H1 (cell line): ENCODE measurements around the gene XPO6. TPM values are rescaled to one million over a fixed set of nuclear protein-coding genes. Genes with fewer than 3 reads are reported as not detected.

ENCODE experiments used
- CTCF ChIA-PET: fragments of 300-600 bp; sonication (Branson Sonifier 250); formaldehyde crosslinking; loops from one replicate; lab custom pipeline; 2021; ENCODE audit not compliant: partially characterized antibody; lab: Charles Lee
- POLR2A ChIA-PET: fragments of 300-600 bp; sonication (Branson Sonifier 250); formaldehyde crosslinking; loops from one replicate; lab custom pipeline; 2021; ENCODE audit warnings: inconsistent platforms; ENCODE audit not compliant: partially characterized antibody; lab: Charles Lee
- DNase-seq, 2 experiments: peaks; one replicate each; pipeline versions ENCODE4 v3.0.0 to v3.0.0-alpha.2; 2010 to 2022; ENCODE audit warnings: low spot score in 2 of 2, low read depth in 1 of 2, mixed read lengths in 1 of 2
- FAIRE-seq: peaks from 2 replicates; lab custom pipeline; 2011; peaks lifted over from hg19 to GRCh38; lab: Jason Lieb, UNC
- H2AFZ ChIP-seq: 2 replicates; pipeline ENCODE4 v1.8.1; 2012; ENCODE audit warnings: low read length, inconsistent platforms
- H2AK5ac ChIP-seq: 2 replicates; pipeline ENCODE4 v1.6.1; 2013; ENCODE audit warnings: low read depth, low read length
- H2BK120ac ChIP-seq: replicated peaks from 2 replicates; pipeline ENCODE3; 2013; ENCODE audit warnings: low read depth, low read length, inconsistent platforms
- H2BK12ac ChIP-seq: 2 replicates; pipeline ENCODE4 v1.6.1; 2013; ENCODE audit warnings: low read depth, low read length
- H2BK15ac ChIP-seq: 2 replicates; pipeline ENCODE4 v1.6.1; 2013; ENCODE audit warnings: low read length
- H2BK20ac ChIP-seq: 2 replicates; pipeline ENCODE4 v1.6.1; 2013; ENCODE audit warnings: low read length
- H2BK5ac ChIP-seq: 2 replicates; pipeline ENCODE4 v1.6.1; 2013; ENCODE audit warnings: low read depth, low read length
- H3K14ac ChIP-seq: 2 replicates; pipeline ENCODE4 v1.6.1; 2013; ENCODE audit warnings: inconsistent platforms; ENCODE audit not compliant: insufficient read length
- H3K18ac ChIP-seq: 2 replicates; pipeline ENCODE4 v1.6.1; 2013; ENCODE audit warnings: low read length; ENCODE audit errors: extremely low read depth
- H3K23ac ChIP-seq: 2 replicates; pipeline ENCODE4 v1.6.1; 2013; ENCODE audit warnings: inconsistent platforms; ENCODE audit not compliant: insufficient read length
- H3K23me2 ChIP-seq: 2 replicates; pipeline ENCODE4 v1.6.1; 2013; ENCODE audit warnings: low read depth, low read length
- H3K27ac ChIP-seq: 2 replicates; pipeline ENCODE4 v1.6.1; 2011; ENCODE audit warnings: low read depth, low read length, inconsistent platforms
- H3K27me3 ChIP-seq, 4 experiments: replicated peaks in 1 of 4; 1 replicate in 1 of 4; 2 replicates in 3 of 4; pipeline versions ENCODE4 v1.6.1 to v1.8.1; 2011 to 2013; ENCODE audit warnings: low read length in 3 of 4, mild to moderate bottlenecking in 3 of 4, inconsistent platforms in 2 of 4, mixed read lengths in 2 of 4, moderate library complexity in 1 of 4; ENCODE audit not compliant: control insufficient read depth in 3 of 4, insufficient read depth in 3 of 4; ENCODE audit errors: extremely low read depth in 1 of 4
- H3K36me3 ChIP-seq, 4 experiments: 2 replicates each; pipeline versions ENCODE4 v1.6.1 to v1.8.1; 2011 to 2013; ENCODE audit warnings: mild to moderate bottlenecking in 4 of 4, low read length in 3 of 4, moderate library complexity in 2 of 4, control low read depth in 1 of 4, inconsistent platforms in 1 of 4; ENCODE audit not compliant: insufficient read depth in 4 of 4, control insufficient read depth in 2 of 4
- H3K4ac ChIP-seq: replicated peaks from 2 replicates; pipeline ENCODE3; 2013; ENCODE audit warnings: low read length, low read depth, mixed read lengths, inconsistent platforms; ENCODE audit not compliant: insufficient read length
- H3K4me1 ChIP-seq, 4 experiments: replicated peaks in 1 of 4; 1 replicate in 1 of 4; 2 replicates in 3 of 4; pipeline versions ENCODE4 v1.6.1 to v1.8.1; 2011 to 2013; ENCODE audit warnings: low read length in 3 of 4, inconsistent platforms in 2 of 4, mixed read lengths in 1 of 4; ENCODE audit not compliant: insufficient read depth in 4 of 4, control insufficient read depth in 3 of 4
- H3K4me2 ChIP-seq, 2 experiments: 2 replicates each; pipeline versions ENCODE4 v1.6.1 to v1.8.1; 2011 to 2013; ENCODE audit warnings: low read depth in 2 of 2, low read length in 2 of 2, control low read depth in 1 of 2, inconsistent platforms in 1 of 2, mild to moderate bottlenecking in 1 of 2; ENCODE audit not compliant: insufficient read depth in 1 of 2
- H3K4me3 ChIP-seq, 4 experiments: fragments of 200-600, 300-600 bp in 1 of 4; sonication (generic), shearing (Covaris generic), sonication (Bioruptor Twin) in 1 of 4; 2 replicates each; pipeline versions ENCODE4 v1.5.1 to v1.8.1; 2011 to 2016; ENCODE audit warnings: low read length in 4 of 4, low read depth in 3 of 4, control low read depth in 2 of 4, inconsistent platforms in 2 of 4, mild to moderate bottlenecking in 2 of 4, mixed read lengths in 1 of 4, moderate library complexity in 1 of 4; ENCODE audit not compliant: insufficient read depth in 2 of 4; ENCODE audit errors: extremely low read depth in 1 of 4
- H3K56ac ChIP-seq: replicated peaks from 2 replicates; pipeline ENCODE3; 2013; ENCODE audit warnings: low read depth, mild to moderate bottlenecking, mixed read lengths, low read length, inconsistent platforms; ENCODE audit not compliant: insufficient read length
- H3K79me1 ChIP-seq: 2 replicates; pipeline ENCODE4 v1.6.1; 2013; ENCODE audit warnings: low read depth, low read length, control low read depth
- H3K79me2 ChIP-seq, 2 experiments: 2 replicates each; pipeline versions ENCODE4 v1.6.1 to v1.8.1; 2012 to 2013; ENCODE audit warnings: low read length in 2 of 2, mild to moderate bottlenecking in 2 of 2, inconsistent platforms in 1 of 2; ENCODE audit not compliant: insufficient read depth in 2 of 2, control insufficient read depth in 1 of 2
- H3K9ac ChIP-seq, 4 experiments: replicated peaks in 1 of 4; 1 replicate in 1 of 4; 2 replicates in 3 of 4; pipeline versions ENCODE4 v1.6.1 to v1.8.1; 2011 to 2013; ENCODE audit warnings: low read depth in 3 of 4, low read length in 3 of 4, control low read depth in 2 of 4, mild to moderate bottlenecking in 2 of 4, moderate library complexity in 2 of 4, inconsistent platforms in 1 of 4; ENCODE audit errors: extremely low read depth in 1 of 4
- H3K9me3 ChIP-seq, 2 experiments: 2 replicates each; pipeline versions ENCODE4 v1.6.1 to v1.8.1; 2012 to 2013; ENCODE audit warnings: mild to moderate bottlenecking in 2 of 2, moderate library complexity in 2 of 2, control low read depth in 1 of 2, inconsistent platforms in 1 of 2, low read depth in 1 of 2, low read length in 1 of 2, mixed read lengths in 1 of 2; ENCODE audit not compliant: insufficient read depth in 2 of 2
- H4K20me1 ChIP-seq, 2 experiments: replicated peaks in 1 of 2; 2 replicates each; pipeline versions ENCODE3 to v1.8.1; 2011 to 2013; ENCODE audit warnings: inconsistent platforms in 2 of 2, low read length in 2 of 2, mild to moderate bottlenecking in 1 of 2; ENCODE audit not compliant: insufficient read depth in 2 of 2, control insufficient read depth in 1 of 2
- H4K5ac ChIP-seq: 2 replicates; pipeline ENCODE4 v1.6.1; 2013; ENCODE audit warnings: low read length, low read depth, mixed read lengths, inconsistent platforms; ENCODE audit not compliant: insufficient read length
- H4K8ac ChIP-seq: 2 replicates; pipeline ENCODE4 v1.8.0; 2013; ENCODE audit warnings: mild to moderate bottlenecking, moderate library complexity, low read length, inconsistent platforms; ENCODE audit not compliant: insufficient read depth; ENCODE audit errors: extremely low read depth
- H4K91ac ChIP-seq: replicated peaks from 2 replicates; pipeline ENCODE3; 2013; ENCODE audit warnings: low read length, mixed read lengths, inconsistent platforms; ENCODE audit not compliant: insufficient read length
- BACH1 ChIP-seq: IDR thresholded peaks from 2 replicates; pipeline ENCODE4 v1.6.1; 2012; ENCODE audit warnings: low read length, improper control_type of control experiment
- CBX5 ChIP-seq: fragments of 300-800, 300-1000 bp; sonication (generic); IDR thresholded peaks from 2 replicates; pipeline ENCODE4 v1.7.1; 2016; ENCODE audit warnings: antibody characterized with exemption, low read length, low read depth
- EZH2 ChIP-seq: fragments of 200-600 bp; sonication (generic); IDR thresholded peaks from 2 replicates; pipeline ENCODE4 v1.7.1; 2012; ENCODE audit warnings: low read depth, mild to moderate bottlenecking, moderate library complexity, low read length, inconsistent platforms; ENCODE audit not compliant: severe bottlenecking
- JUND ChIP-seq: IDR thresholded peaks from 2 replicates; pipeline ENCODE4 v1.6.1; 2011; ENCODE audit warnings: mild to moderate bottlenecking, improper control_type of control experiment, low read length
- KDM5A ChIP-seq: fragments of 200-600 bp; IDR thresholded peaks from 2 replicates; pipeline ENCODE4 v1.7.1; 2012; ENCODE audit warnings: mild to moderate bottlenecking, low read length, inconsistent platforms, mixed read lengths
- MAFK ChIP-seq: IDR thresholded peaks from 2 replicates; pipeline ENCODE4 v1.6.1; 2012; ENCODE audit warnings: low read depth, mild to moderate bottlenecking, improper control_type of control experiment, low read length
- NANOG ChIP-seq: IDR thresholded peaks from 2 replicates; pipeline ENCODE4 v1.6.1; 2011; ENCODE audit warnings: low read length, low read depth, mild to moderate bottlenecking, inconsistent platforms; ENCODE audit not compliant: insufficient read depth, poor library complexity, severe bottlenecking
- SIN3A ChIP-seq, 2 experiments: IDR thresholded peaks in 1 of 2; conservative IDR thresholded peaks in 1 of 2; 2 replicates each; pipeline ENCODE4 v1.6.1; 2011 to 2012; ENCODE audit warnings: low read length in 2 of 2, improper control_type of control experiment in 1 of 2, low read depth in 1 of 2, mild to moderate bottlenecking in 1 of 2
- SP1 ChIP-seq: IDR thresholded peaks from 2 replicates; pipeline ENCODE4 v1.6.1; 2011; ENCODE audit warnings: low read depth, low read length
- SP2 ChIP-seq: IDR thresholded peaks from 2 replicates; pipeline ENCODE4 v1.6.1; 2012; ENCODE audit warnings: mild to moderate bottlenecking, low read length, inconsistent platforms
- SUZ12 ChIP-seq: fragments of 200-600 bp; sonication (generic); IDR thresholded peaks from 2 replicates; pipeline ENCODE4 v1.6.1; 2012; ENCODE audit warnings: mild to moderate bottlenecking, inconsistent platforms, low read length, moderate library complexity, mixed read lengths
- WGBS, 2 experiments: shearing (Covaris generic) in 1 of 2; methylation state at CpG; one replicate each; pipeline versions ENCODE4 v1.1.6 to v1.1.7; 2013 to 2015; ENCODE audit warnings: low lambda C conversion rate in 2 of 2, mixed read lengths in 2 of 2, inconsistent platforms in 1 of 2, low coverage in 1 of 2, missing lambda C conversion rate in 1 of 2; ENCODE audit not compliant: insufficient replicate concordance in 2 of 2, insufficient coverage in 1 of 2, insufficient read length in 1 of 2; ENCODE audit errors: extremely low coverage in 1 of 2, missing lambda C conversion rate in 1 of 2; 5-methylcytosine and 5-hydroxymethylcytosine counted together
- polyA plus RNA-seq, 7 experiments: library from polyadenylated mRNA; depleted of rRNA in 3 of 7; stranded (reverse) in 5 of 7; unstranded in 2 of 7; fragments of >200 nt in 5 of 7; fragments of 200-250 nt in 2 of 7; gene quantifications; 1 replicate in 5 of 7; 2 replicates in 1 of 7; 4 replicates in 1 of 7; pipeline versions ENCODE4 v1.2.1 to v1.2.3, GENCODE V29; 2011 to 2013; ENCODE audit warnings: missing spikeins in 2 of 7, mixed read lengths in 2 of 7
- total RNA-seq: library from RNA; stranded (reverse); fragmentation: NEBNext Ultra II Directional; extraction: Animal tissue kit (Norgen Biotek cat#: 25700); gene quantifications from 2 replicates; pipeline ENCODE4 v1.2.1, GENCODE V29; 2021

XPO6 gene
- total and polyA plus RNA-seq, 2 of the 8 experiments (the other 6 are each of a cell fraction or from before 2014, with no cell fraction given), result 152 to 254 TPM

DNA sequence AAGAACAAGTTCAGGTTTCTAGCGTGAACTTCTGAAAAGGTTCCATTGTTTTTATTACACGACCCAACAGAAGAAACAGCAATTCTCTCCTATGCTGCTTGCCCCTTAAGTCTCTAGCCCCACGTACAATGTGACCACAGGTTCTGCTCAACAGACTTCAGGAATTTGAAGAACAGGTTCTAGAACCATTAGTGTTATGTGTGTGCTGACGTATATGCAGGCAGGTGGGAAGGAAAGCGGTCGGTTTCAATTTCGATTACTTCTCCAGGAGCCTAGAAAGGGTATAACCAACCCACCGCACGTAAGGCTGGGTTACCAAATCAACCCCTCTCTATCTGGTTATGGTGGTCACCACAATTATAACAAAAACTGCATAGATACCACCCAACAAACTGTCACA, 39.4 kb downstream of the XPO6 start:
- Histone ChIP-seq H3K4me1 (no peaks in the 10 kb centered on the region), H3K4ac (no peak overlapping the region), H2BK15ac (no peak overlapping the region), H2BK20ac (no peak overlapping the region), H4K91ac (no peak overlapping the region), H4K20me1 (peaks cover 0 to under 1% of the 10 kb centered on the region in 2 experiments), H3K79me1 (peaks cover 2% of the 10 kb centered on the region), H3K18ac (no peak overlapping the region), H3K56ac (no peak overlapping the region), H3K4me3 (no peak overlapping the region), H2BK5ac (no peak overlapping the region), H3K27ac (no peak overlapping the region), H2BK12ac (no peak overlapping the region), H3K4me2 (no peak overlapping the region), H4K8ac (no peak overlapping the region), H2BK120ac (no peak overlapping the region), H3K23ac (no peak overlapping the region), H3K23me2 (no peaks in the 10 kb centered on the region; the same call in 1 of the 2 replicates), H3K14ac (no peak overlapping the region), H4K5ac (no peak overlapping the region), H3K79me2 (peaks cover 0 to 8% of the 10 kb centered on the region in 2 experiments; a peak in 2 of 4 replicates), H3K36me3 (peaks cover 3 to 57% (median 22%) of the 10 kb centered on the region in 4 experiments), H3K9me3 (no peaks in the 10 kb centered on the region), H3K27me3 (no peaks in the 10 kb centered on the region), H3K9ac (no peak overlapping the region), H2AK5ac (no peak overlapping the region), H2AFZ (no peak overlapping the region)
- WGBS, 2 experiments, result 85% methylated on average over 9 of the region's 9 CpGs; no CpG with 5 or more reads in 1 of the 2 experiments
- FAIRE-seq, result no peak
- ChIA-PET POLR2A (interaction anchor here (0.6 to 0.8 kb wide), 2 partner anchors 9 to 125 kb away, joined by 3 read pairs; no protein-coding TSS in a partner anchor), CTCF (interaction anchor here (0.7 kb wide), 1 partner anchor 13 kb away, joined by 3 read pairs; no protein-coding TSS in a partner anchor)
- DNase-seq, result no peak
- no peak for TF ChIP-seq MAFK
- no peak for TF ChIP-seq BACH1
- no peak for TF ChIP-seq CBX5
- TF ChIP-seq EZH2, result no peak
- no peak for TF ChIP-seq KDM5A
- TF ChIP-seq NANOG, result no peak
- TF ChIP-seq SUZ12, result no peak
- no peak for TF ChIP-seq SP2
- no peak for TF ChIP-seq JUND
- no peak for TF ChIP-seq SIN3A (conservative IDR thresholded peaks at IDR 0.05 in 1 of 2, IDR thresholded peaks at IDR 0.05 in 1 of 2; ENCODE audit: low read depth in 1 of 2, low read length in 2 of 2)
- no peak for TF ChIP-seq SP1
